ENCODE data around the gene PGF. TPM values are rescaled to one million over a fixed set of nuclear protein-coding genes. Genes with fewer than 3 reads are reported as not detected.

Gene PGF
- total RNA-seq, 1 experiment from 2014 or later, result 6.4 TPM

DNA sequence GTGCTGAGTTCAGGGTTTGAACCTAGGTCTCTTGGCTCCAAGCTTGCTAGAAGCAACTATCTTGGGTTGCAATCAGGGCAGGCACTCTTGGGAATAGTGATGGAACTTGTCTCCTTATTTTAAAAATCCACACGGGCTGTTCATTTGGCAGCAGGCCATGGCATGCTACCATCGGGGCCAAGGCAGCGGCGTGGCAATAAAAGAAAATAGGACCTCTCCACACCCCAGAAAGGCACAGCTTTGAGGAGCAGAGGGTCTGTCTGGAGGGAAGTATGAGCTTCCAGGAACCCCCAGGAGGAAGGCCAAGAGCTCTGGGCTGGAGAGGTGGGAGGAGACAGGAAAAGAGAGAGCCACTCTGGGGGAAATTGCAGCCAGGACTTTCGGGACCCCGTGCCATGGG lies 47.7 kb downstream of the PGF start:
- intact Hi-C loops (cut with micrococcal nuclease), result no loop called here

More for the DNA sequence above, 47.7 kb downstream of the PGF start:
- no peak overlapping the region for H3K27ac ChIP-seq (ENCODE audit: low read depth, low read length)
- H3K36me3 ChIP-seq (ENCODE audit: control insufficient read depth in 1 of 2, insufficient read depth in 2 of 2, low read length in 2 of 2), result peaks cover 3 to 9% of the 10 kb centered on the region in 2 experiments; a peak in 3 of 4 replicates
- POLR2A ChIA-PET, result interaction anchor here (0.5 kb wide), 1 partner anchor 15 kb away, joined by 4 read pairs; the partner anchor contains the start of gene RPS6KL1
- H2AFZ ChIP-seq (ENCODE audit: low read depth, low read length, poor library complexity, severe bottlenecking), result no peak overlapping the region
- no peaks in the 10 kb centered on the region for H4K20me1 ChIP-seq (ENCODE audit: insufficient read depth)
- H3K27me3 ChIP-seq (ENCODE audit: insufficient read depth, low read length), result no peaks in the 10 kb centered on the region
- no peaks in the 10 kb centered on the region for H3K79me2 ChIP-seq (ENCODE audit: insufficient read depth, low read length)
- DNase-seq (ENCODE audit: low read depth, low spot score), result no peak
- no peaks in the 10 kb centered on the region for H3K9me2 ChIP-seq (ENCODE audit: insufficient read depth)
- no peak for ATAC-seq
- RAD21 ChIA-PET (ENCODE audit: low non-redundant PET in 1 of 2, low total read pairs in 2 of 2, uncharacterized antibody in 2 of 2, unreplicated experiment in 2 of 2), result interaction anchor here in 1 of 2 experiments (2.3 kb wide), 1 partner anchor 46 kb away, joined by 13 read pairs; no protein-coding TSS in a partner anchor
- no TSS peak for BruUV-seq (replicated peaks)
- no peak overlapping the region for H3K4me2 ChIP-seq (ENCODE audit: low read length)
- CTCF ChIA-PET, result interaction anchor here (1.4 to 5.5 kb wide), 2 partner anchors 14 to 47 kb away, joined by 4 to 94 read pairs; no protein-coding TSS in a partner anchor
- no peak for TF ChIP-seq SRF (IDR thresholded peaks at IDR 0.05; ENCODE audit: low read depth)
- TF ChIP-seq JUND (IDR thresholded peaks at IDR 0.05), result no peak
- TF ChIP-seq ZFX (IDR thresholded peaks at IDR 0.05), result no peak
- no peak for TF ChIP-seq TCF7L2 (IDR thresholded peaks at IDR 0.05; ENCODE audit: borderline replicate concordance, extremely low read depth, insufficient read depth, insufficient read length)
- no peak for TF ChIP-seq ZNF274 (IDR thresholded peaks at IDR 0.05; ENCODE audit: low read depth, low read length)
- TF ChIP-seq CTCF (IDR thresholded peaks at IDR 0.05 in 2 of 3, conservative IDR thresholded peaks at IDR 0.05 in 1 of 3; ENCODE audit: borderline replicate concordance in 1 of 3, insufficient read depth in 1 of 3, low read depth in 2 of 3, low read length in 2 of 3), result no peak
- TF ChIP-seq, protein P1, sequence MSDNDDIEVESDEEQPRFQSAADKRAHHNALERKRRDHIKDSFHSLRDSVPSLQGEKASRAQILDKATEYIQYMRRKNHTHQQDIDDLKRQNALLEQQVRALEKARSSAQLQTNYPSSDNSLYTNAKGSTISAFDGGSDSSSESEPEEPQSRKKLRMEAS (IDR thresholded peaks at IDR 0.05), result no peak
- TF ChIP-seq CBX3 (IDR thresholded peaks at IDR 0.05; ENCODE audit: low read depth), result no peak
- TF ChIP-seq, protein P2, sequence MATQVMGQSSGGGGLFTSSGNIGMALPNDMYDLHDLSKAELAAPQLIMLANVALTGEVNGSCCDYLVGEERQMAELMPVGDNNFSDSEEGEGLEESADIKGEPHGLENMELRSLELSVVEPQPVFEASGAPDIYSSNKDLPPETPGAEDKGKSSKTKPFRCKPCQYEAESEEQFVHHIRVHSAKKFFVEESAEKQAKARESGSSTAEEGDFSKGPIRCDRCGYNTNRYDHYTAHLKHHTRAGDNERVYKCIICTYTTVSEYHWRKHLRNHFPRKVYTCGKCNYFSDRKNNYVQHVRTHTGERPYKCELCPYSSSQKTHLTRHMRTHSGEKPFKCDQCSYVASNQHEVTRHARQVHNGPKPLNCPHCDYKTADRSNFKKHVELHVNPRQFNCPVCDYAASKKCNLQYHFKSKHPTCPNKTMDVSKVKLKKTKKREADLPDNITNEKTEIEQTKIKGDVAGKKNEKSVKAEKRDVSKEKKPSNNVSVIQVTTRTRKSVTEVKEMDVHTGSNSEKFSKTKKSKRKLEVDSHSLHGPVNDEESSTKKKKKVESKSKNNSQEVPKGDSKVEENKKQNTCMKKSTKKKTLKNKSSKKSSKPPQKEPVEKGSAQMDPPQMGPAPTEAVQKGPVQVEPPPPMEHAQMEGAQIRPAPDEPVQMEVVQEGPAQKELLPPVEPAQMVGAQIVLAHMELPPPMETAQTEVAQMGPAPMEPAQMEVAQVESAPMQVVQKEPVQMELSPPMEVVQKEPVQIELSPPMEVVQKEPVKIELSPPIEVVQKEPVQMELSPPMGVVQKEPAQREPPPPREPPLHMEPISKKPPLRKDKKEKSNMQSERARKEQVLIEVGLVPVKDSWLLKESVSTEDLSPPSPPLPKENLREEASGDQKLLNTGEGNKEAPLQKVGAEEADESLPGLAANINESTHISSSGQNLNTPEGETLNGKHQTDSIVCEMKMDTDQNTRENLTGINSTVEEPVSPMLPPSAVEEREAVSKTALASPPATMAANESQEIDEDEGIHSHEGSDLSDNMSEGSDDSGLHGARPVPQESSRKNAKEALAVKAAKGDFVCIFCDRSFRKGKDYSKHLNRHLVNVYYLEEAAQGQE (IDR thresholded peaks at IDR 0.05; ENCODE audit: low read depth), result no peak
- H3K9ac ChIP-seq (ENCODE audit: low read length), result no peak overlapping the region
- H3K9me3 ChIP-seq (ENCODE audit: control insufficient read depth in 1 of 2, insufficient read depth in 1 of 2, low read depth in 1 of 2, low read length in 2 of 2), result no peaks in the 10 kb centered on the region
- H3K4me3 ChIP-seq (replicated peaks in 1 of 2; ENCODE audit: low read depth in 1 of 2, low read length in 2 of 2), result no peak overlapping the region
- peaks cover 12 to 24% of the 10 kb centered on the region in 2 experiments; a peak in 3 of 4 replicates for H3K4me1 ChIP-seq (ENCODE audit: control insufficient read depth in 1 of 2, insufficient read depth in 2 of 2, low read length in 2 of 2)
